NK-92 (cell line): ENCODE measurements around the gene IGF2BP2.
"Not testable (repeated sequence)": the region's sequence is repeated elsewhere in the genome, so short reads cannot be mapped to it uniquely, and the experiment has no call there.

Experiments used
- DNase-seq: peaks from one replicate; lab custom pipeline; 2025; ENCODE audit not compliant: unreplicated experiment; lab: John Stamatoyannopoulos, UW

The IGF2BP2 gene

DNA sequence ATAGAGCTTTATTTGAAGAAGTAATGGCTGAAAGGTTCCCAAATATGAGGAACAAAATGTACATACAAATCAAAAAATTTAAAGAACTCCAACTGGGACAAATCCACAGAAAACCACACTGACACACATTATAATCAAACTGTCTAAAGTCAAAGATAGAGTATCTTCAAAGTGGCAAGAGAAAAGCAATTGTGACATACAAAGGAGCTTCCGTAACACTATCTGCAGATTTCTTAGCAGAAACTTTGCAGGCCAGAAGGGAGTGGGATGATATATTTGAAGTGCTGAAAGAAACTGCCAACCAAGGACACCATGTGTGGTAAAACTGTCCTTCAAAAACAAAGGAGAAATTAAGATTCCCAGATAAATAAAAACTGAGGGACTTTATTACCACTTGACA is 146.8 kb downstream of the IGF2BP2 start:
- no peak for DNase-seq

DNA sequence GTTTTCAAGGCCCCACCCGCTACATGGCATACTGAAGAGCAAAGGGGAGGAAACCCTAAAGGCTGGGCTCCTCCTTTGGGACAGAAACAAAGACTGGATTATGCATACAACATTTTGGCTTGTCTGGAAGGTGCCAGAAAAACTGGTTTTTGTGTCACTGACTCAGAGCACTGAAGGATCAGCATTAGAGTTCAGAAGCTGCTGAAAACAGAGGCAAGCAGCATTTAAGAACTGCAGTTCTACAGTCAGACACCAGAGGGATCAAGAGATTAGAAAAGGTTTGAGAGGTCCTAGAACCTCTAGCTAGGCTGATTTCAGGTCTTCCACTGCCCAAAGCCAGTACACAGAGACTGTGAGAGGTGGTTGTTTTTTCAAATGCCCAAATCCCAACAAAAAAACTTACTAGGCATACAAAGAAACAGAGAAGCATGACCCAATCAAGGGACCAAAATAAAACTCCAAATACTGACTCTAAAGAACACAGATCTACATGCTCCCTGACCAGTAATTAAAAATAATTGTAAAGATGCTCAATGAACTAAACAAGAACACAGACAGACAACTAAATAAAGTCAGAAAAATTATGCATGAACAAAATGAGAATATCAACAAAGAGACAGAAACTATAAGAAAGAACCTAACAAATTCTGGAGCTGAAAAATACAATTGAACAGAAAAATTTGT is 147.6 kb downstream of the IGF2BP2 start:
- no peak for DNase-seq

DNA sequence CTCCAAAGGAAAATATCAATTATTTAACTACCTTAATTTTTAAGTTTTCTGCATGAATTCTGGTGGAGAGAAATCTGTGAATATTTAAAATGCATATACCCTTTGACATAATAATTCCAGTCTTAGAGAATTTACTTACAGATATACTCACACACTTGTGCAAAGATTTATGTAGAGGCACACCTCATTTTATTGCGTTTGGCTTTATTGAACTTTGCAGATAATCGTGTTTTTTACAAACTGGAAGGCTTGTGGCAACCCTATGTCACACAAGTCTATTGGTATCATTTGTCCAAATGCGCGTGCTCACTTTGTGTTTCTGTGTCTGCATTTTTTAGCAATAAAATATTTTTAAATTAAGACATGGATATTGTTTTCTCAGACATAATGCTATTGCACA is 157.3 kb downstream of the IGF2BP2 start:
- no peak for DNase-seq

DNA sequence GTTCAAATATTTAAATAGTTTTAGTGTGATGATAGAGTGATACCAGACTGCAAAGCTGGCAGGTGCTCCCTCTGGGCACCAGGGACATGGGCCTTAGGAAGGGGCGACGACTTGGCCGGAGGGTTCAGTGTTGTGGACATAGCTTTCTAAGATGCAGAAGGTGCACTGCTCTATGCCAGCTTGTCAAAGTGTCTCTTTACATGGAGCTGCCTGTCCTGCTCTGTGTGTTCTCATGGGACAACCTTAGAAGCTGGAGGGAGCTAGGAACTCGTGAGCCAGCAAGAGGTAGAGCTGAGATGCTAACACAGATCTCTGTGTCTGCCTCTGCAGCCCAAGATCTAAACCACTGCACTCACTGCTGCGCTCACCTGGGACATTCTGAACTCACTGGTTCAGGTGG is 160.9 kb downstream of the IGF2BP2 start:
- DNase-seq: no peak

DNA sequence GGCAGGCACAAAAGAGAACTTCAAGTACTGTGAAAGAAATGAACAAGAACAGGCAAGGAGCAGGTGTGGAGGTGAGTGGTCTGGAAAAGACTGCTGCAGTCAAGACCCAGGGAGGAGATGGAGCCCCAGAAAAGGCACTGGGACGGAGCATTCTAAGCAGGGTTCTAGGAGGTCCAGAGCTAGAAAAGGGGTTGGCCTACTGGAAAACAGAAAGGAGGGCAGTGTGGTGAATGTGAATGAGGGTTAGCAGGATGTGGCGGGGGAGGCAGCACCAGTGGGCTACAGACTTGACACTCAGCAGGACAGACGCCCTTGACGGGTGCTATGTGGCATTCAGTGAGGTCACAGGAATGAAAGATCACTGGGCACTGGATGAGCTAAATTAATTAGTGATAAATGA is 163.1 kb downstream of the IGF2BP2 start:
- no peak for DNase-seq

DNA sequence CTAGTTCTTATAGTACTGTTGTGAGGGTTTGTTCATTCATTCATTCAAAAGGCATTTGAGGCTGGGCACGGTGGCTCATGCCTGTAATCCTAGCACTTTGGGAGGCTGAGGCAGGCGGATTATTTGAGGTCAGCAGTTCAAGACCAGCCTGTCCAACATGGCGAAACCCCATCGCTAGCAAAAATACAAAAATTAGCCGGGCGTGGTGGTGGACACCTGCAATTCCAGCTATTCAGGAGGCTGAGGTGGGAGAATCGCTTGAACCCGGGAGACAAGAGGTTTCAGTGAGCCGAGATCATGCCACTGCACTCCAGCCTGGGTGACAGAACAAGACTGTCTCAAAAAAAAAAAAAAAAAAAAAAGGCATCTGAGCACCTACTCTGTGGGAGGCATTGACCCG is 163.5 kb downstream of the IGF2BP2 start:
- DNase-seq: not testable (repeated sequence)

DNA sequence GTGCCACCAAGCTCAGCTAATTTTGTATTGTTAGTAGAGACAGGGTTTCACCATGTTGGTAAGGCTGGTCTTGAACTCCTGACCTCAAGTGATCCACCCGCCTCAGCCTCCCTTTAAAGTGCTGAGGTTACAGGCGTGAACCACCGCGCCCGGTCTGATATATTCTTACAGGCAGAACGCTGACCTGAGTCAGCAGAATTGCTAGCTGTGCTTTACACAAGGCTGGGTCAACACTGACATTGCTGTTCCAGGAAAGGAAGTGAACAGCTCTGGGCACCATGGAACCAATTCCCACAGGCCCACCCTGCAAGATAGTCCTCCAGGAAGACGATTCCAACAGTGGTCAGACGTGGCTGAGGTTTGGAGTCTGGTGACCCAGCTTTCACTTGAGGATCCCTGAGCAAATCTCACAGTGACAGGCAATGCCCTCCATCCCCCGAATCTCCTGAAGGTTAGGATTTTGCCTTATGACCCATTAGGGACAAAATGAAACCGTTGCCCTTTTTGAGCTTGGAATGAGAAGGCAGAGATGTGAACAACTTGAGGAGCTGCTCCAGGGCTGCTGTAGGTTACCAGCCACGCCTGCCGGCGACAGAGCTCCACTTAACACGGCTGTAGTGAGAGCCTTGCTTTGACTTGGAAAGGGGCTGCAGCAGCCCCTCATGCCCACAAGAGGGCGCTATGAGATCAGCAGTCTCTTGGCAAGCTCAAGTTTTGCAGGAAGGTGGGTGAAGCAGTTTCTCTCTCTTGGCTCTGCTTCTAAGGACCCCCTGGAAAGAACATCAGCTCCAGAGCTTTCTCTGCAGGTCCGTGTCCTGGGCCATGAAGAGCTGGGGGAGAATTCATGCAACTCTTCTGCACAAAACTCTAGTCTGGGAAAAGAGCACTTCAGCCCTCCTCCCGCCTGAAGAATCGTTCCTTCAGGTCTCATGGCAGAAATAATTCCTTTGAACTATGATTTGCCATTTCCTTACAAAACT is 164.6 kb downstream of the IGF2BP2 start:
- no peak for DNase-seq

DNA sequence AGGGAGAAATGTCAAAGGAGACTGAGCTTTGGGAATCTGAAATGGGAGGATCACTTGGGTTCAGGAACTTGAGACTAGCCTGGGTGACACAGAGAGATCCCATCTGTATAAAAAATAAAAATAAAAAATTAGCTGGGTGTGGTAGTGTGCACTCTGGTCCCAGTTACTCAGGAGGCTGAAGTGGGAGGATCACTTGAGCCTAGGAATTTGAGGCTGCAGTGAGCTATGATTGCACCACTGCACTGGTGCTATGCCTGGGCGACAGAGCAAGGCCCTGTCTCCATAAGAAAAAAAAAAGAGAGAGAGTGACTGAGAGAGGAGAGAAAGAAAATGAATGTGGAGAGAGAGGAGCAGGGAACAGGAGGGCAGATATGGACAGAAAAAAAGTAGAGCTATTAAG is 165.9 kb downstream of the IGF2BP2 start:
- DNase-seq: no peak

DNA sequence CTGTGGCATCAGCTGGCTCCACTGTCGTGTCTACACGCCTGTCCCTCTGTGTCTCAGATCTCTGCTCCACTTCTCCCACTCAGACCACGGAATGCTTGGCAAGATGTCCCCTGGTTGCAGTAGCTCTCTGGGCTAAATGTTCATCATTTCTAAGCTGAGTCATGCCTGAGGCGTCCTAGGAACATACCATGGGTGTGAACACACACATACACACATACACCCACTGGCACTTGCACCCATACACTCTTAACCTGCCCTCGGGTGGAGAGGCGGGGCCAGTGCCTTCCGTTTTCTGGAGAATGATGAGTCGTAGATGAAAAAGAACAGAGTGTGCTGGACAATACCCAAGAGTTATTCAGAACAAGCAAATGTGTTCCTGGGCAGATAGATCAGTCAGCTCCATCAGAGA is 166.3 kb downstream of the IGF2BP2 start:
- no peak for DNase-seq

DNA sequence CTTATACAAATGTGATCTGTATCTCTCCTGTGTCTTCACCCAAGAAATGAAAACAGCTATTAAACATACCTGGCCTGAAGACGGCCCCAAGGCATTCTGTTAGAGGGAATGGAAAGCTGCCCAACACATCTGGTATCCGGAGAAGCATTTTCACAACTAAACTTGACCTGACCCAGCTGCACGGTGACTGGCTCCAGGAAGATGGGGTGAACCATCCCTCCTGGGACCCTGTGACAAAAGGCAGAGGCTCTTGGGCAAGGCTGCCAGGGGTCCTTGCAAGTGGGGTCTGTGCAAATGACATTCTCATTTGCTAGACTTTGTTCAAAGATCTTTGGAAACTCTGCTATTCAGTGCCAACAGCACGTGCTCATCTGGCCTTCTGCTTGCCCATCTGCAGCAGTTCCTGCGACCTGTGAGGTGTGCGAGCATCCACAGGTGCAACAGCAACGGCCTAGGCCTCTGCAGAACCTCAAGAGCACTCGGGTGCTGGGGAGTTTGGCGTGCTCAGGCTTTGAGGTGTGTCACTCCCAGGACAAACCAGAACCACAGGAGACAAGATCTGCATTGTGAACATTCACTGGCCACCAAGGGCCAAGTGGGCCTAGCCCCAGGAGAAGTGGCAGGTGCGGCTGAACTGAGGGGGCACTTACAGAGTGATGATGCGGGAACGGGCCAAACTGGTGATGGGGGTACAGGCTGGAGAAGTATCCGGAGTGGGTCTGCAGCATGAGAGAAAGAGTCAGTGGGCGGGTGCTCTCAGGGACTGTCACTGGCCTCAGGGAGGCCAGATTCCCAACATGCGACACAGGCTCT is 166.9 kb downstream of the IGF2BP2 start:
- no peak for DNase-seq

DNA sequence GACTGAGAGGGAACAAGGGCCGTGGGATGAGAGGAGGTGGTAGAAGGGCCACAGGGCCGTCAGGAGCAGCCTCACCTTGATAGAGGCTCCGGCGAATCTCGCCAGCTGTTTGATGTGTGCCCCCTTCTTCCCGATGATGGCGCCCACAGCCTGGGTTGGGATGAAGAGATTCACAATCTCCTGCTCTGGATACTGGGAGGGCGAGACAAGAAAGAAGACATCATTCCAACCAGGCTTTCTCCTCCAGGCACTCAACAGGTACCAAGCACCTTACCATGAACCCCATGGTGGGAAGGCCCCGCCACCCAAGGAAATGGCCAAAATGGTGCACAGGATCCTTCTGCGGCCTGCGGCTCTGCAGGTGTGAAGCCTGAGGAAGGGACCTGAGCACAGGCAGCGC is 167.6 kb downstream of the IGF2BP2 start:
- DNase-seq: no peak

DNA sequence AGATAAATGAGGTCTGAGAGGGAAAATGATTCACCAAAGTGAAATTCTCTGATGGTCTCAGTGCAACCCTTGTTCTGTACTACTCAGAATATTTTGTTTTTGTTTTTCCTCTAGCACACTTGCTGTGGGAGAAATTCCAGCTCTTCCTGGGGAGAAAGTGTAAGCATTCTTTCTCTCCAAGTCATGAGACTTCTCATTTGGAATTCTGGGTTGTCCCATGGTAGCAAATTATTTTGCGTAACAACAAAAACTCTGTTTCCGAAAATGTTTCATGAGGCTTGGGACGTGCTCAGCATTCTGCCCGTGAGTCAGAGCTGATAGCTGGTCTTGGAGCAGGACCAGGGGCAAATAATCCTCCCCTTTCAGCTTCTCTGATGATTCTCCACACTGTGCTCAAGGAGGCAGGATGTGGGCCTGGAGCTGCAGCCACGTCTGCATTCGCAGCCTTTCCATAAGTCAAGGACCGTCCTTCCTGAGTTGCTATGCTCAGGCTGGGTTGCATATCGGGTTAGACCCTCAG is 168.5 kb downstream of the IGF2BP2 start:
- no peak for DNase-seq

DNA sequence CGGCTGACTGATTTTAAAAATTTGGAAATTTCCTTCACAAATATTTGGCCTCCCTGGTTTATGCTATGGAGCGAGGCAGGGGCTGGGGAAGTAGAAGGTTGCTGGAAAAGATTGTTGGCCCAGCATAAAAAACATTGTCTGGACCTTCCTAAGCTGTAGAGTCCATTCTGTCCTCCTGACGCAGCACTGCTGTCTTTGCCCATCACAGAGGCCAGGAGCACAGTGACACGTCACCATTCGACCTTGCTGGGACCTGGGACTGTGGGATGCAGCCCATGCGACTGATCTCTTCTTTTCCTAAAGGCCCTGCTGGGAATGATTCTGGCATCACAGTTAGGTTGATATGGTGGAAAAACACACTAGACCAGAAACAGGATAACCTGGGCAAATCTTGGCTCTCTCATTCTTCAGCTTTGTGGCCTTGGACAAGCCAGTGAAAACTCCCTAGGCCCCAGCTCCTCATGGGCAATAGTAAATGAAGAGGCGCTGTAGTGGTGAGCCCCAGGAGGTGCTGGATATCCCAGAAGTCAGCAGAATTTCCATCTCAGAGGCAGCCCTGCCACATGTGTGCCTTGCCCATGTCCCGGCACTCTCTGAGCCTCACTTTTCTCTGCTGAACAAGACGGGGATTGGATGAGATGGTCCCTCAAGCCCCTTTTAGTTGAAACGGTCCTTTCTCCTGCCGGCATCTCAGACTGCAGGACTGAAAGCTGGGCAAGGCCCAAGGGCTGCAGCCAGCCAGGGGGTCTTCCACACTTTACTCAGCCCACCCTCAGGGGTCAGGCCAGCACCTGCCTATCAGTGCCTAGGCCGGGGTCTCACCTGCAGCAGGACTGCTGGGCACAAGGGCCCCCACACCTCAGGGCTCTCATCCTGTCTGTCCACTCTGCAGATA is 169.2 kb downstream of the IGF2BP2 start:
- no peak for DNase-seq

DNA sequence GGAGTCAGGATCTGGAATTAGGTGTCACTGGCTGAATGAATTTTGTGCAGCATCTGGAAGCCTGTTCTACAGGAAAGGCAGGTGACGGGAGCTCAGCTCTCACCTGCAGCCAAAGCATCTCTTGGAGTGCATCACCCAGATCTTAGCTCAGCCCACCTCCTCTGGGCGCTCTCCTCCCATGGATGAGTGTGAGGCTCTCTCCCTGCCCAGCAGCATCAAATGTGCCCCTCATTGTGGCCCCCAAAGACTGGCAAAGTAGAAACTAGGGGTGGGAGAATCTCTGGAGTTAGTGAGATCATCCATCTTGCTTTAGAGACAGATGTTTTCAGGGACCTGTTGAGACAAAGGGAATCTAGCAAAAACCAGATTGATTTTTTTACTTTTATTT is 170.1 kb downstream of the IGF2BP2 start:
- no peak for DNase-seq

DNA sequence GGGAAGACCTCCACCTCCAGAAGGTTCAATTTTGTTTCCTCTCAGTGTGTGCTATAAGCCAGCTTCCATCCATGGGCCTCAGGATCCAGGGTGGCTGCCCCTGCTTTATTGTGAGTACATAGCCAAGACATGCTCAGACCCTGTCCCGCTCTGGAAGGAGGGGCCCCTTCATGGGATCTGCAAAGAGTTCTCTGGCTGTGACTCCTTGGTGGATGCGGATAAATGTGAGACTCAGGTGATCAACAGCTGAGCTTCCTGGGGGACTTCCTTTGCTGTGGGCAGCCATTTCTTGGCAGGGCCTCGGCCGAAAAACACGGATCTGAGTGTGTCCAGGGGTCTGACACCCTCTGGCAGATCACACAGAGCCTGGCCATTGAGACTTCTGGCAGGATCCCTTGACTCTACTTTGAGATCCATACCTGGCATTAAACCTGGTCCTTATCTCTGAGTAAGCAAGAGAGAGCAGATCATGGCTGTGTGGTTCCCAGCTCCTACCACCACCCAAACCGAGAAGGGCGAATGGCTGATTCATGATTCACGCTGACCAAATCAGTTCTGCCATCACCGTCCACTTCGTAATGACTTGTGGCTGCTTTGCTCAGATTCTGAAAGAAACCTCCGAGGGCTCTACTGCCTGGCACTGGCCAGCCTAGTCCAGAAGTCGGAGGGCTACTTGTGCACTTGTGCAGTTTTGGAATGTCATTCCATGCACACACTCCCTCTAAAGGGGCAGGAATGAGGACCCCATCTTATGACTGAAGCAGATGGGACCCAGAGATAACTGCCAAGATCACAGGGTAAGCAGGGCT is 170.7 kb downstream of the IGF2BP2 start:
- DNase-seq: no peak

DNA sequence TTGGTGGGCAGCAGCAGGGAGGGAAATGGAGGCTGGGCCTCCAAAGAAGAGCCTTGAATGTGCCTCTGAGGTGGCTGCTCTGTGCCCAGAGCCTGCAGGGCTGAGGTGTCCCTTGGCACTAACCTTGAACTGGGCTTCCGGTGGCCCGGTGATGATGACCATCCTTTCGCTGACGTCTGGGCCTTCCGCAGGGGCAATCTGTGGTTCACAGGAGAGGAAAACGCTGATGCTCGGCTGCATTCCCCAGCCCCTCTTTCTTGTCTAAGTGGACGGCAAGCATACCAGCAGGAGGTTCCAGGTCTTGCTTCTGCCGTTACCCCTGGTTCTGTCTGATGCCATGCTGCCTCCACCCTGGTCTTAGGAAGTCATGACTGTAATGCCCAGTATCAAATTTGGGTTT is 172.9 kb downstream of the IGF2BP2 start:
- DNase-seq: no peak

DNA sequence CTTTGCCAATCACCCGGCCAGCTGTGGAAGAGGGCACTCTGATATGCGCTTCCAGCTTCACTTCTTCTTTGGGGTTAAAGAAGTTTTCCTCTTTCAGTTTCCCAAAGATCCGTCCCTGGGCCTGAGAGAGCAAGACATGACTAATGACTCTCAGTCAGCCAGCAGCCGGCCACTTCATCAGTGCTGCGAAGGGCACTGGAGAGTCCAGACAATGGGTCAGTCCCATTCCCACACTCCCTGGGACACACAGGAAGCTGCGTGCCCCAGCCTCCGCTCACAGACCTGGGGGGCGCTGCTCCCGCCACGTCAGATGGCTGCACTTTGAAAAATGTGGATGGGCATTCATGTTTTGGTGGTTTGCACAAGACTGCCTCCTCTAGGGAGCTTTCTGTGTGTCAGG is 175.4 kb downstream of the IGF2BP2 start:
- no peak for DNase-seq

DNA sequence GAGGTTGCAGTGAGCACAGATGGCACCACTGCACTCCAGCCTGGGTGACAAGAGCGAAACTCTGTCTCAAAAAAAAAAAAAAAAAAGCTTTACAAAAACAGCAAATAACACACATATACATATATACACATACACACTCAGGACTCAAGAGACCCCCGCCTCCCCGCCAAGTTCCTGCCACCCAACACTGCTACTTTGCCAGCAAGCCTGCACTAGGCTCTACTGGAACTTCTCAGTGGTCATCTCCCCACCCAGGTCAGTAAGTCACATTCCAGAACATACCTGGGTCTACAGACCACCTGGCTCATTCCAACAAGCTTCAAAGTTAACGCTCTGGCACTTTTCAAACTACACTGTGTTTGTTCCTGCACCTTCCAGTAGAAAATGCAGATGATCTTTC is 176.4 kb downstream of the IGF2BP2 start:
- no peak for DNase-seq

DNA sequence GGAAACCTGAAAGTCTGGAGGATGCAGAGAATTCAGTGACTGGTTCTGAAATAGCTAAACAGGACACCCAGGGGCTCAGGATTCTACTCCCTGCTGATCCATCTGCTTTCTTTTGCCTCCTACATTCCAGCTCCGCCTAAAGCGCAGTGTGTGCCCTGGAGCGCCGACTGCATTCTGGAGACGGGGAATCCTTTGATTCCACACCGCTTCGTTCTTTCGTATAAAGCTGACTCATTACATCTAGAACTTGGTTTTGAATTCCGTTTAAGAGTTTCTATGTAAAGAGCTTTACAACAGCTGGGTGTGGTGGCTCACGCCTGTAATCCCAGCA is 177.0 kb downstream of the IGF2BP2 start:
- no peak for DNase-seq
